HEK293 (cell line): Measurements from ENCODE around the gene LMAN1L.

Experiments
- CTCF ChIA-PET: fragments of 350-600 bp; formaldehyde crosslinking; extraction: SDS; loops from one replicate; lab custom pipeline; 2021; ENCODE audit warnings: antibody characterized with exemption; lab: Yijun Ruan, JAX
- POLR2A ChIA-PET: fragments of 300-600 bp; formaldehyde crosslinking; extraction: SDS; loops from one replicate; lab custom pipeline; 2020; ENCODE audit warnings: antibody characterized with exemption, inconsistent platforms; lab: Yijun Ruan, JAX
- H3K27ac ChIP-seq: fragments of 200-500 bp; sonication (Bioruptor generic); 2 replicates; pipeline ENCODE4 v1.5.1; 2014; ENCODE audit warnings: low read depth, low read length, control low read depth, inconsistent platforms; ENCODE audit errors: extremely low read depth
- H3K36me3 ChIP-seq, 2 experiments: fragments of 200-500 bp in 1 of 2; sonication (Bioruptor generic) in 1 of 2; 1 replicate in 1 of 2; 2 replicates in 1 of 2; pipeline ENCODE4 v1.5.1; 2014 to 2017; ENCODE audit warnings: inconsistent platforms in 2 of 2, low read length in 2 of 2; ENCODE audit not compliant: control insufficient read depth in 2 of 2, insufficient read depth in 1 of 2
- H3K4me1 ChIP-seq: fragments of 200-500 bp; sonication (Bioruptor generic); 2 replicates; pipeline ENCODE4 v1.5.1; 2014; ENCODE audit warnings: mild to moderate bottlenecking, low read length, inconsistent platforms; ENCODE audit not compliant: control insufficient read depth, insufficient read depth
- H3K4me3 ChIP-seq: 2 replicates; pipeline ENCODE4 v1.5.1; 2011; ENCODE audit warnings: low read depth, mild to moderate bottlenecking, control low read depth, low read length, moderate library complexity
- H3K9me3 ChIP-seq: fragments of 200-500 bp; sonication (Bioruptor generic); 2 replicates; pipeline ENCODE4 v1.5.1; 2014; ENCODE audit warnings: low read depth, low read length, inconsistent platforms; ENCODE audit not compliant: control insufficient read depth, insufficient read depth
- EGR2 ChIP-seq: fragments of 450-650 bp; formaldehyde crosslinking; IDR thresholded peaks from 2 replicates; pipeline ENCODE4 v1.5.1; 2016; ENCODE audit warnings: low read depth, missing biosample characterization, missing genetic modification characterization
- HOXA7 ChIP-seq: sonication (generic); formaldehyde crosslinking; IDR thresholded peaks from 2 replicates; pipeline ENCODE4 v1.8.1; 2022; ENCODE audit warnings: missing genetic modification reagents, borderline replicate concordance
- ZBTB8A ChIP-seq: fragments of 450-650 bp; formaldehyde crosslinking; IDR thresholded peaks from 2 replicates; pipeline ENCODE4 v1.5.1; 2016; ENCODE audit warnings: missing biosample characterization, missing genetic modification characterization
- ZFHX2 ChIP-seq: fragments of 450-650 bp; formaldehyde crosslinking; conservative IDR thresholded peaks from 2 replicates; pipeline ENCODE4 v1.5.1; 2016; ENCODE audit warnings: missing biosample characterization, missing genetic modification characterization
- ZFP37 ChIP-seq: fragments of 450-650 bp; formaldehyde crosslinking; IDR thresholded peaks from 2 replicates; pipeline ENCODE4 v1.5.1; 2016; ENCODE audit warnings: missing biosample characterization, missing genetic modification characterization
- ZNF10 ChIP-seq: fragments of 450-650 bp; formaldehyde crosslinking; IDR thresholded peaks from 2 replicates; pipeline ENCODE4 v1.5.1; 2017; ENCODE audit warnings: missing biosample characterization, missing genetic modification characterization
- ZNF501 ChIP-seq: fragments of 450-650 bp; formaldehyde crosslinking; IDR thresholded peaks from 2 replicates; pipeline ENCODE4 v1.5.1; 2016; ENCODE audit warnings: missing biosample characterization, missing genetic modification characterization
- ZNF658 ChIP-seq: fragments of 450-650 bp; formaldehyde crosslinking; IDR thresholded peaks from 2 replicates; pipeline ENCODE4; 2016; ENCODE audit warnings: missing biosample characterization, missing genetic modification characterization
- ZNF660 ChIP-seq: fragments of 450-650 bp; IDR thresholded peaks from 2 replicates; pipeline ENCODE4 v1.5.1; 2018; ENCODE audit warnings: missing biosample characterization, mild to moderate bottlenecking, missing genetic modification characterization
- TF ChIP-seq, protein P1 (sequence below): fragments of 450-650 bp; formaldehyde crosslinking; conservative IDR thresholded peaks from 2 replicates; pipeline ENCODE4 v1.5.1; 2016; ENCODE audit warnings: low read depth, missing biosample characterization, missing genetic modification characterization
- TF ChIP-seq, protein P2 (sequence below): fragments of 450-650 bp; formaldehyde crosslinking; IDR thresholded peaks from 2 replicates; pipeline ENCODE4 v1.5.1; 2017; ENCODE audit warnings: missing biosample characterization, missing genetic modification characterization
- TF ChIP-seq, protein P3 (sequence below): fragments of 450-650 bp; formaldehyde crosslinking; IDR thresholded peaks from 2 replicates; pipeline ENCODE4 v1.5.1; 2017; ENCODE audit warnings: missing biosample characterization, missing genetic modification characterization

Gene LMAN1L

DNA sequence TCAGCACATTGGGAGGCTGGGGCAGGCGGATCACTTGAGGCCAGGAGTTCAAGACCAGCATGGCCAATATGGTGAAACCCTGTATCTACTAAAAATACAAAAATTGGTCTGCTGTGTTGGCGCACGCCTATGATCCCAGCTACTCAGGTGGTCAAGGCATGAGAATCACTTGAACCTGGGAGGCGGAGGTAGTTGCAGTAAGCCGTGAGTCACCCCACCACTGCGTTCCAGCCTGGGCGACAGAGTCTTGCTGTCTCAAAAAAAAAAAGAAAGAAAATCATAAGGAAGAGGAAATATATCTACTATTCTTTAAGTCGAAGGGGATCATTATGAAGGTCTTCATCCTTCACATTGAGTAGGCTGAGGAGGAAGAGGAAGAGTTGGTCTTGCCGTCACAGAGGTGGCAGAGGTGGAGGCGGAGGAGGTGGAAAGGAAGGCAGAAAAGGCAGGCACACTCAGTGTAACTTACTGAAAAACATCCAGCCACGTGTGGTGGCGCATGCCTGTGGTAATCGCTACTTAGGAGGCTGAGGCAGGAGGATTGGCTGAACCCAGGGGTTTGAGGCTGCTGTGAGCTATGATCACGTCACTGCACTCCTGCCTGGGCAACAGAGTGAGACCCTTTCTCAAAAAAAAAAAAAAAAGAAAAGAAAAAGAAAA, 16.5 kb upstream of the LMAN1L start (continued):
- TF ChIP-seq, protein P1, sequence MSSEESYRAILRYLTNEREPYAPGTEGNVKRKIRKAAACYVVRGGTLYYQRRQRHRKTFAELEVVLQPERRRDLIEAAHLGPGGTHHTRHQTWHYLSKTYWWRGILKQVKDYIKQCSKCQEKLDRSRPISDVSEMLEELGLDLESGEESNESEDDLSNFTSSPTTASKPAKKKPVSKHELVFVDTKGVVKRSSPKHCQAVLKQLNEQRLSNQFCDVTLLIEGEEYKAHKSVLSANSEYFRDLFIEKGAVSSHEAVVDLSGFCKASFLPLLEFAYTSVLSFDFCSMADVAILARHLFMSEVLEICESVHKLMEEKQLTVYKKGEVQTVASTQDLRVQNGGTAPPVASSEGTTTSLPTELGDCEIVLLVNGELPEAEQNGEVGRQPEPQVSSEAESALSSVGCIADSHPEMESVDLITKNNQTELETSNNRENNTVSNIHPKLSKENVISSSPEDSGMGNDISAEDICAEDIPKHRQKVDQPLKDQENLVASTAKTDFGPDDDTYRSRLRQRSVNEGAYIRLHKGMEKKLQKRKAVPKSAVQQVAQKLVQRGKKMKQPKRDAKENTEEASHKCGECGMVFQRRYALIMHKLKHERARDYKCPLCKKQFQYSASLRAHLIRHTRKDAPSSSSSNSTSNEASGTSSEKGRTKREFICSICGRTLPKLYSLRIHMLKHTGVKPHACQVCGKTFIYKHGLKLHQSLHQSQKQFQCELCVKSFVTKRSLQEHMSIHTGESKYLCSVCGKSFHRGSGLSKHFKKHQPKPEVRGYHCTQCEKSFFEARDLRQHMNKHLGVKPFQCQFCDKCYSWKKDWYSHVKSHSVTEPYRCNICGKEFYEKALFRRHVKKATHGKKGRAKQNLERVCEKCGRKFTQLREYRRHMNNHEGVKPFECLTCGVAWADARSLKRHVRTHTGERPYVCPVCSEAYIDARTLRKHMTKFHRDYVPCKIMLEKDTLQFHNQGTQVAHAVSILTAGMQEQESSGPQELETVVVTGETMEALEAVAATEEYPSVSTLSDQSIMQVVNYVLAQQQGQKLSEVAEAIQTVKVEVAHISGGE (tag by site-specific recombination), result no peak
- no peak for TF ChIP-seq ZFP37 (tag by site-specific recombination)
- TF ChIP-seq, all 188 proteins: peak for 3

DNA sequence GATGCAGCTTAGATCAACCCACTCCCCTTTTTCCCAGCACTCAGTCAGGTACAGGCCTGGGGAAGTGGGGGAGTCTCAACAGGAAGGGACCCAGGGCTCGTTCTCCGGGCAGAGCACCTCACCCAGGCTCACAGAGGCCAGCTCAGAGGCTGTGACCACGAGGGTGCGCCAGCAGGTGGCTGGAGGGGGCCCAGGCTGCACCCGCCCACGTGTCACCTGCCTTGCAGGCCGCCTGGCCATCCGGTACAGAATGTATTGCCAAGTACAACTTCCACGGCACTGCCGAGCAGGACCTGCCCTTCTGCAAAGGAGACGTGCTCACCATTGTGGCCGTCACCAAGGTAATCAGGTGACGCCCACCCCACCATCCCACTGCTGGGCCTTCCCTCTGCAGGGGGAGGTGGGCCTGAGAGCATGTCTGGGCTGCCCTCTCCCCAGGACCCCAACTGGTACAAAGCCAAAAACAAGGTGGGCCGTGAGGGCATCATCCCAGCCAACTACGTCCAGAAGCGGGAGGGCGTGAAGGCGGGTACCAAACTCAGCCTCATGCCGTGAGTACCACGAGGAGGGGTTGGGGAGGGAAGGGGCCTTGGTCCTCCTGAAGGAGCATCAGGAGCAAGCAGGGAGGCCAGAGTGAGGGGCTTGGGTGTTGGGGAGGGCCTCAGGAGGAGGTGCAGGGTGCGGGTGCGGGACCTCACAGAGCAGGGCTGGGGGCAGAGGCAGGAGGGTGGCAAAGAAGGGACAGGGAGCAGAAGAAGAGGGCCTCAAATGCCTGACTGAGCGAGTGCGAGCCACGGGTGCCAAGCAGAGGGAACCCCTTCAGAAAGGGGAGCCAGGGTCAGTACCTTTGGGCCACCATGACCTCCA, 14.0 kb upstream of the LMAN1L start:
- no peaks in the 10 kb centered on the region for H3K4me1 ChIP-seq
- TF ChIP-seq EGR2 (tag by site-specific recombination) (peak; percentile 33; the same call in 1 of the 2 replicates), ZNF10 (peak; percentile 85), ZFHX2 (tag by site-specific recombination) (peak; percentile 65), ZNF660 (tag by site-specific recombination) (no peak)
- TF ChIP-seq, protein P2, sequence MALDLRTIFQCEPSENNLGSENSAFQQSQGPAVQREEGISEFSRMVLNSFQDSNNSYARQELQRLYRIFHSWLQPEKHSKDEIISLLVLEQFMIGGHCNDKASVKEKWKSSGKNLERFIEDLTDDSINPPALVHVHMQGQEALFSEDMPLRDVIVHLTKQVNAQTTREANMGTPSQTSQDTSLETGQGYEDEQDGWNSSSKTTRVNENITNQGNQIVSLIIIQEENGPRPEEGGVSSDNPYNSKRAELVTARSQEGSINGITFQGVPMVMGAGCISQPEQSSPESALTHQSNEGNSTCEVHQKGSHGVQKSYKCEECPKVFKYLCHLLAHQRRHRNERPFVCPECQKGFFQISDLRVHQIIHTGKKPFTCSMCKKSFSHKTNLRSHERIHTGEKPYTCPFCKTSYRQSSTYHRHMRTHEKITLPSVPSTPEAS (tag by site-specific recombination), result no peak
- TF ChIP-seq, all 188 proteins: peak for 3
- Histone ChIP-seq H3K4me3 (no peak overlapping the region), H3K36me3 (peaks cover 20 to 66% of the 10 kb centered on the region in 2 experiments; a peak in 2 of 3 replicates), H3K9me3 (no peaks in the 10 kb centered on the region), H3K27ac (no peak overlapping the region)
- ChIA-PET CTCF (interaction anchor here (0.5 to 25.7 kb wide), 12 partner anchors 11 to 955 kb away, joined by 3 to 649 read pairs (median 6); partner anchors contain the start of gene CSK), POLR2A (no interaction called here)

GRCh38 chr15:74799255-74799855, 13.3 kb upstream of the LMAN1L start:
- CTCF ChIA-PET, result interaction anchor here (0.5 to 25.7 kb wide), 30 partner anchors 8 to 956 kb away, joined by 3 to 649 read pairs (median 4); partner anchors contain the start of gene CSK
- POLR2A ChIA-PET, result interaction anchor here (1.0 kb wide), 1 partner anchor 11 kb away, joined by 3 read pairs; no protein-coding TSS in a partner anchor
- H3K36me3 ChIP-seq, result peaks cover 20 to 72% of the 10 kb centered on the region in 2 experiments; a peak in 2 of 3 replicates
- H3K4me3 ChIP-seq, result no peak overlapping the region
- no peaks in the 10 kb centered on the region for H3K4me1 ChIP-seq
- H3K27ac ChIP-seq, result peak overlapping the region; percentile 20; the same call in 1 of the 2 replicates
- H3K9me3 ChIP-seq, result no peaks in the 10 kb centered on the region
- TF ChIP-seq ZNF501 (tag by site-specific recombination) (no peak), HOXA7 (no peak), ZBTB8A (tag by site-specific recombination) (no peak), ZNF658 (tag by site-specific recombination) (no peak)
- TF ChIP-seq, protein P3, sequence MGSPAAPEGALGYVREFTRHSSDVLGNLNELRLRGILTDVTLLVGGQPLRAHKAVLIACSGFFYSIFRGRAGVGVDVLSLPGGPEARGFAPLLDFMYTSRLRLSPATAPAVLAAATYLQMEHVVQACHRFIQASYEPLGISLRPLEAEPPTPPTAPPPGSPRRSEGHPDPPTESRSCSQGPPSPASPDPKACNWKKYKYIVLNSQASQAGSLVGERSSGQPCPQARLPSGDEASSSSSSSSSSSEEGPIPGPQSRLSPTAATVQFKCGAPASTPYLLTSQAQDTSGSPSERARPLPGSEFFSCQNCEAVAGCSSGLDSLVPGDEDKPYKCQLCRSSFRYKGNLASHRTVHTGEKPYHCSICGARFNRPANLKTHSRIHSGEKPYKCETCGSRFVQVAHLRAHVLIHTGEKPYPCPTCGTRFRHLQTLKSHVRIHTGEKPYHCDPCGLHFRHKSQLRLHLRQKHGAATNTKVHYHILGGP, result no peak
- TF ChIP-seq, all 188 proteins: peak for 0
